PC-9 (cell line): Measurements from ENCODE around the gene FAF1.

Experiments
- CTCF ChIP-seq: fragments of 200-600 bp; sonication (generic); conservative IDR thresholded peaks from 2 replicates; pipeline ENCODE4 v1.6.1; 2017; ENCODE audit warnings: mixed run types, antibody characterized with exemption, mild to moderate bottlenecking, moderate library complexity
- EZH2 ChIP-seq: fragments of 200-600 bp; sonication (generic); IDR thresholded peaks from 2 replicates; pipeline ENCODE4 v1.8.0; 2017; ENCODE audit warnings: antibody characterized with exemption, low read depth

GRCh38 chr1:50417946-50418599, 542.0 kb downstream of the FAF1 start:
- TF ChIP-seq CTCF: no peak
- TF ChIP-seq EZH2: no peak
